ENCODE data around the gene PIGZ.

GRCh38 chr3:196947136-196947859 is 21.3 kb downstream of the PIGZ start:
- TF ChIP-seq EZH2phosphoT487 (IDR thresholded peaks at IDR 0.05; ENCODE audit: insufficient read depth, low read depth) (no peak), EZH2 (IDR thresholded peaks at IDR 0.05; ENCODE audit: insufficient read depth, poor library complexity, severe bottlenecking) (no peak)

Measured in GM23248 (cell line).